HepG2 (cell line): ENCODE data around the gene SLC7A8. TPM values are rescaled to one million over a fixed set of nuclear protein-coding genes. Genes with fewer than 3 reads are reported as not detected.

Experiments used
- HNRNPL ChIP-seq: fragments of 200-400 bp; formaldehyde crosslinking; IDR thresholded peaks from 2 replicates; pipeline ENCODE4 v1.6.1; 2017; ENCODE audit warnings: mild to moderate bottlenecking, low read depth, low read length
- TFDP1 ChIP-seq: IDR thresholded peaks from 2 replicates; pipeline ENCODE4 v1.6.1; 2016; ENCODE audit warnings: missing compliant biosample characterization, missing genetic modification reagents, borderline replicate concordance
- TSC22D2 ChIP-seq: sonication (generic); formaldehyde crosslinking; IDR thresholded peaks from 2 replicates; pipeline ENCODE4 v1.5.1; 2020; ENCODE audit warnings: missing genetic modification reagents, mild to moderate bottlenecking, borderline replicate concordance
- ZBTB33 ChIP-seq: sonication (generic); formaldehyde crosslinking; IDR thresholded peaks from 2 replicates; pipeline ENCODE4 v1.4.0; 2020; ENCODE audit warnings: missing genetic modification reagents
- ZFX ChIP-seq: sonication (generic); formaldehyde crosslinking; IDR thresholded peaks from 2 replicates; pipeline ENCODE4 v1.4.0; 2020; ENCODE audit warnings: mild to moderate bottlenecking, low read depth, missing genetic modification reagents, moderate library complexity
- ZNF335 ChIP-seq: sonication (generic); formaldehyde crosslinking; IDR thresholded peaks from 2 replicates; pipeline ENCODE4 v1.4.0; 2020; ENCODE audit warnings: missing genetic modification reagents
- polyA plus RNA-seq, 8 experiments: library from polyadenylated mRNA; depleted of rRNA in 3 of 8; stranded (reverse) in 7 of 8; unstranded in 1 of 8; fragments of >200 nt; fragmentation: Illumina TruSeq in 4 of 8; extraction: Trizol in 4 of 8; gene quantifications; 2 replicates each; pipeline versions ENCODE4 v1.2.1 to v1.2.3, GENCODE V29; 2011 to 2016; ENCODE audit warnings: low read depth in 4 of 8, missing spikeins in 1 of 8, mixed read lengths in 1 of 8; ENCODE audit not compliant: insufficient read depth in 1 of 8
- total RNA-seq, 5 experiments: library from RNA; depleted of rRNA; stranded (reverse); fragments of >200 nt; fragmentation: Illumina TruSeq; extraction: Trizol; gene quantifications; 2 replicates each; pipeline ENCODE4 v1.2.3, GENCODE V29; 2016; ENCODE audit warnings: low read depth in 1 of 5
- TF ChIP-seq, protein P1 (sequence below): IDR thresholded peaks from 2 replicates; pipeline ENCODE4 v1.6.1; 2016
- TF ChIP-seq, protein P2 (sequence below): sonication (generic); formaldehyde crosslinking; IDR thresholded peaks from 2 replicates; pipeline ENCODE4 v1.4.0; 2020; ENCODE audit warnings: missing genetic modification reagents, borderline replicate concordance

Gene SLC7A8
- total and polyA plus RNA-seq, 2 of the 13 experiments (the other 11 are each of a cell fraction or from before 2014, with no cell fraction given) = 0.25 TPM; not detected in 1

GRCh38 chr14:23078692-23079116 is 104.8 kb downstream of the SLC7A8 start (continued):
- TF ChIP-seq, protein P1, sequence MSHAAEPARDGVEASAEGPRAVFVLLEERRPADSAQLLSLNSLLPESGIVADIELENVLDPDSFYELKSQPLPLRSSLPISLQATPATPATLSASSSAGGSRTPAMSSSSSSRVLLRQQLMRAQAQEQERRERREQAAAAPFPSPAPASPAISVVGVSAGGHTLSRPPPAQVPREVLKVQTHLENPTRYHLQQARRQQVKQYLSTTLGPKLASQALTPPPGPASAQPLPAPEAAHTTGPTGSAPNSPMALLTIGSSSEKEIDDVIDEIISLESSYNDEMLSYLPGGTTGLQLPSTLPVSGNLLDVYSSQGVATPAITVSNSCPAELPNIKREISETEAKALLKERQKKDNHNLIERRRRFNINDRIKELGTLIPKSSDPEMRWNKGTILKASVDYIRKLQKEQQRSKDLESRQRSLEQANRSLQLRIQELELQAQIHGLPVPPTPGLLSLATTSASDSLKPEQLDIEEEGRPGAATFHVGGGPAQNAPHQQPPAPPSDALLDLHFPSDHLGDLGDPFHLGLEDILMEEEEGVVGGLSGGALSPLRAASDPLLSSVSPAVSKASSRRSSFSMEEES (CRISPR knock-in tag) = peak; percentile 65; the same call in 1 of the 2 replicates
- TF ChIP-seq HNRNPL (no peak), TFDP1 (CRISPR knock-in tag) (no peak), TSC22D2 (CRISPR knock-in tag) (no peak), ZNF335 (CRISPR knock-in tag) (0 out of 2 replicates have a peak, but pooled peaks have one; percentile 10), ZBTB33 (CRISPR knock-in tag) (peak; percentile 57; the same call in 1 of the 2 replicates), ZFX (no peak)
- TF ChIP-seq, protein P2, sequence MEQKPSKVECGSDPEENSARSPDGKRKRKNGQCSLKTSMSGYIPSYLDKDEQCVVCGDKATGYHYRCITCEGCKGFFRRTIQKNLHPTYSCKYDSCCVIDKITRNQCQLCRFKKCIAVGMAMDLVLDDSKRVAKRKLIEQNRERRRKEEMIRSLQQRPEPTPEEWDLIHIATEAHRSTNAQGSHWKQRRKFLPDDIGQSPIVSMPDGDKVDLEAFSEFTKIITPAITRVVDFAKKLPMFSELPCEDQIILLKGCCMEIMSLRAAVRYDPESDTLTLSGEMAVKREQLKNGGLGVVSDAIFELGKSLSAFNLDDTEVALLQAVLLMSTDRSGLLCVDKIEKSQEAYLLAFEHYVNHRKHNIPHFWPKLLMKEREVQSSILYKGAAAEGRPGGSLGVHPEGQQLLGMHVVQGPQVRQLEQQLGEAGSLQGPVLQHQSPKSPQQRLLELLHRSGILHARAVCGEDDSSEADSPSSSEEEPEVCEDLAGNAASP (CRISPR knock-in tag) = no peak
